AG04449 (cell line): ENCODE data around the gene NOL9.

Source experiments
- CTCF ChIA-PET: fragments of 350-600 bp; formaldehyde crosslinking; extraction: SDS; loops from one replicate; lab custom pipeline; 2021; ENCODE audit warnings: antibody characterized with exemption; lab: Yijun Ruan, JAX
- POLR2A ChIA-PET: fragments of 400-600, 350-600 bp; formaldehyde crosslinking; extraction: SDS; loops from one replicate; lab custom pipeline; 2020; ENCODE audit warnings: antibody characterized with exemption, inconsistent platforms; lab: Yijun Ruan, JAX
- DNase-seq: peaks from one replicate; pipeline ENCODE4 v3.0.0-alpha.2; 2010; ENCODE audit warnings: low read depth, low spot score
- H3K4me3 ChIP-seq: 2 replicates; pipeline ENCODE4 v1.5.1; 2011; ENCODE audit warnings: low read depth, mild to moderate bottlenecking, control low read depth, low read length
- CTCF ChIP-seq: IDR thresholded peaks from one replicate; pipeline ENCODE4 v1.5.1; 2011; ENCODE audit warnings: mild to moderate bottlenecking, moderate library complexity, low read length, control low read depth, inconsistent platforms; ENCODE audit not compliant: insufficient read depth; ENCODE audit errors: missing control alignments

The NOL9 gene

DNA sequence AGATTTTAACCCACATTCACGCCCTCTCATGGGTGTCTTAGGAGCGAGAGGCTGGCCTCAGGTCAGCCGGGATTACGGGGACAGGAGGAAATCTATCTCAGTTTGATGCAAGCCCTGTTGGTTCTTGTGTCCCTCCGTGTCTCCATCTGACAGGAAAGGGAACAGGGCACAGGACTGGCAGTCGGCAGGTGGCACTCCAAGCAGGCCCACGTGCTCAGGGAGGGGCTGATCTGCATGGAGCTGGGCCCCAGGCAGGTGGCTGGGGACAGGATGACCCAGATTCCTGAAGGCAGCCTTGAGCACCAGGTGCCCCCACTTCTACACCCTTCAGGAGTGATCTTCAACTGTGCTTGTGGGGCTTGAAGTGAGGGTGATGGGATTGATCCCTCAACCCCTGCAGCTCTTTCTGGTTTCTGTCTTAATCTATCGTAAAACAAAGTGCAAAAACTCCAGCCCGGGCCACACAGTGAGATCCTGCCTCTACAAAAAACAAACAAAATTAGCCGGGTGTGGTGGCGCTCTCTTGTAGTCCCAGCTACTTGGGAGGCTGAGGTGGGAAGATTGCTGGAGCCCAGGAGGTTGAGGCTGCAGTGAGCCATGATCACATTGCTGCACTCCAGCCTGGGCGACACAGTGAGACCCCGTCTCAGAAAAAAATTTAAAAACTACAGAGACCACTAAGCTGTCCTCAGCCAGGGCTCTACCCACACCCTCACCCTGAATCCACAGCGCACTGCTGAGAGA is 71.1 kb downstream of the NOL9 start:
- POLR2A ChIA-PET = no interaction called here
- DNase-seq = no peak
- no peak for TF ChIP-seq CTCF
- CTCF ChIA-PET = interaction anchor here (1.4 to 11.0 kb wide), 6 partner anchors 10 to 165 kb away, joined by 3 to 236 read pairs (median 12); partner anchors contain the start of genes NOL9, TAS1R1 and TNFRSF25
- no peak overlapping the region for H3K4me3 ChIP-seq

DNA sequence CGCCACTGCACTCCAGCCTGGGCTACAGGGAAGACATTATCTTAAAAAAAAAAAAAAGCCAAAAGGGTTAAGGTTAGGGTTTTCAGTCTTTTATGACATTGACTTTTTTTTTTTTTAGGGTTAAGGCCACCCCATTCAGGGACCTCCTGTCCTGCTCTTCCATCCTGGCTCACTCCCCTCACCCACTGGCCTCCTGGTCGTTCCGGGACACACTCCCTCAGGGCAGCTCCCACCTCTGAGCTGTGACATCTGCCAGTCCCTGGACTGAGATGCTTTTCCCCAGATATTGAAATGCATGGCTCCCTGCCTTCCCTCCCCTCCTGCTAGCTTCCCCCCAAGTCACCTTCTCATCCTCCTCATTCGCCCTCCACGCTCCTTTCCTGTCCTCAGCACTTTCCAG is 72.5 kb downstream of the NOL9 start:
- TF ChIP-seq CTCF = no peak
- no peak for DNase-seq
- H3K4me3 ChIP-seq = no peak overlapping the region
- CTCF ChIA-PET = interaction anchor here (1.2 to 17.8 kb wide), 2 partner anchors 6 to 9 kb away, joined by 4 to 236 read pairs; partner anchors contain the start of gene PLEKHG5
- POLR2A ChIA-PET = no interaction called here

DNA sequence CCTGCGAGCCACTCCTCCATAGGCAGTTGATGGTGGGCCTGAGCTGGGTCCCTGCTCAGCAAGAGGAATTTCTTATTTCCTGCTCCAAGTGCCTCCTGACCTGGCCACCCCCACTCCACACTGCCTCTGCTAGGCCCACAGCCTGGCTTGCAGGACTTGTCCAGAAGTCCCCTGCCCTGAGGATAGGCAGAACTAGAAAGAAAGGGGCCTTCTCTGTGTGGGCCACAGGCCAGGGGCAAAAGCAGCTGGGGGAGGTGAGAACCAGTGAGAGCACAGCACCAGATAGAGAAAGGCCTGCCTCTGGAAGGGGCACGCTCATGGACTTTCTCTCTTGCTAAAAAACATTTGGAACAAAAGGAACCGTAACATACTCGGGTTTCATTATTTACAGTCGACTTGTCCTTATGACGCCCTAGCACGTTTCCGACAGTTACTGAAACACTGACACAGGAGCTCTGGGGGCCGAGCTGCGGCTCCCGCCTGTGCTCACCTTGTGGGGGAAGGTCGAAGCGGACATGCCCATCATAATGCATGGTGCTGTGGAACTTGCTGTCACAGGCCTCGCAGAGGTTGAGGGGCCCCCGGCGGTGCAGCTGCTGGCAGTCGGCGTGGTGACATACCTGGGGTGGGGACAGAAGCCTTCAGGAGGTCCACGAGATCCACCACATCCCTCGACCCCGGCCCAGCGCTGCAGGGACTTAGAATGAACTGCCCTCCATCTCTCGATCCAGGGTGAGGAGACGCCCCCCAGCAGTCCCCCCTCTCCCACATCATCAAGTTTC is 77.1 kb downstream of the NOL9 start:
- POLR2A ChIA-PET = interaction anchor here (0.7 kb wide), 1 partner anchor 10 kb away, joined by 3 read pairs; no protein-coding TSS in a partner anchor
- no peak overlapping the region for H3K4me3 ChIP-seq
- TF ChIP-seq CTCF = no peak
- CTCF ChIA-PET = interaction anchor here (0.6 to 17.8 kb wide), 21 partner anchors 10 to 230 kb away, joined by 3 to 236 read pairs (median 4); partner anchors contain the start of genes NOL9, PLEKHG5, TAS1R1 and TNFRSF25
- DNase-seq = no peak

DNA sequence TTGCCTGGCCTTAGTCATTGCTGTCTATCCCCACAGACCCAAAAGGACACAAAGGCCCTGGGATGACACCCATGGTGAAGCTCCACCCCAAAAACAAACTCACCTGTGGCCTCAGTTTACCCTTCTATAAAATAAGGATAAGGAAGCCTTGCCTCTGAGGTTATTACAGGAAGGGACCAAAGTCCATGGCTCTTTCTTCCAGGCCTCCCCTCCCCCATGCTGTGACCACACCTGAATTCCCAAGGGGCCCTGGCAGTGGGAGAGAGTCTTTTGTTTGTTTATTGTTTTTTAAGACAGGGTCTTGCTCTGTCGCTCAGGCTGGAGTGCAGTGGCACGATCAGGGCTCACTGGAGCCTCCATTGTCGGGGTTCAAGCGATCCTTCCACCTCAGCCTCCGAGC is 77.8 kb downstream of the NOL9 start:
- ChIA-PET POLR2A (no interaction called here), CTCF (interaction anchor here (0.6 to 17.8 kb wide), 15 partner anchors 9 to 229 kb away, joined by 3 to 236 read pairs (median 4); partner anchors contain the start of genes NOL9, PLEKHG5, TAS1R1 and TNFRSF25)
- TF ChIP-seq CTCF = no peak
- DNase-seq = no peak
- H3K4me3 ChIP-seq = no peak overlapping the region

GRCh38 chr1:6475381-6476133 is 78.8 kb downstream of the NOL9 start:
- CTCF ChIA-PET = interaction anchor here (0.5 to 17.8 kb wide), 13 partner anchors 8 to 229 kb away, joined by 3 to 236 read pairs (median 4); partner anchors contain the start of genes PLEKHG5 and TNFRSF25

More at GRCh38 chr1:6475381-6476133, 78.8 kb downstream of the NOL9 start:
- POLR2A ChIA-PET = no interaction called here
- peak; percentile 90 for TF ChIP-seq CTCF
- H3K4me3 ChIP-seq = no peak overlapping the region
- DNase-seq = no peak
